A549 (cell line): ENCODE data around the gene RPRD2. TPM values are rescaled to one million over a fixed set of nuclear protein-coding genes. Genes with fewer than 3 reads are reported as not detected.

Source experiments
- ATAC-seq, 2 experiments: fragments of 200-7000 bp in 1 of 2; fragments of >200 bp in 1 of 2; cut with Nextera tagmentation in 1 of 2; cut with Tn5 transposase in 1 of 2; 3 replicates each; pipeline versions ENCODE4 v1.8.0 to v1.9.1; 2018 to 2020; ENCODE audit warnings: mild to moderate bottlenecking in 1 of 2, moderate library complexity in 1 of 2
- CTCF ChIA-PET: fragments of 300-600 bp; sonication (Branson Sonifier 250); formaldehyde crosslinking; extraction: SDS; loops from one replicate; lab custom pipeline; 2021; ENCODE audit warnings: antibody characterized with exemption, inconsistent platforms; lab: Yijun Ruan, JAX
- POLR2A ChIA-PET: fragments of 350-600 bp; formaldehyde crosslinking; extraction: SDS; loops from one replicate; lab custom pipeline; 2021; ENCODE audit warnings: antibody characterized with exemption, inconsistent platforms; lab: Yijun Ruan, JAX
- DNase-seq, 2 experiments: peaks; one replicate each; pipeline versions ENCODE4 v3.0.0 to v3.0.0-alpha.2; 2011 to 2016; ENCODE audit warnings: low read depth in 1 of 2, low spot score in 1 of 2
- FAIRE-seq: peaks from 2 replicates; lab custom pipeline; 2011; peaks lifted over from hg19 to GRCh38; lab: Jason Lieb, UNC
- H3K27ac ChIP-seq, 2 experiments: fragments of >200 bp; sonication (Bioruptor Twin); formaldehyde crosslinking; 3 replicates each; pipeline ENCODE4 v1.5.1; 2016 to 2017
- H3K4me1 ChIP-seq: fragments of >200 bp; sonication (Bioruptor Twin); formaldehyde crosslinking; 3 replicates; pipeline ENCODE4 v1.6.1; 2016
- H3K4me2 ChIP-seq: fragments of >200 bp; sonication (Bioruptor Twin); formaldehyde crosslinking; 3 replicates; pipeline ENCODE4 v1.6.1; 2016
- H3K4me3 ChIP-seq: fragments of >200 bp; sonication (Bioruptor Twin); formaldehyde crosslinking; 3 replicates; pipeline ENCODE4 v1.5.1; 2016
- H3K9me3 ChIP-seq: fragments of >200 bp; sonication (Bioruptor Twin); formaldehyde crosslinking; 3 replicates; pipeline ENCODE4 v1.6.1; 2016
- CBX2 ChIP-seq: fragments of 200-600 bp; sonication (generic); IDR thresholded peaks from 2 replicates; pipeline ENCODE4 v1.6.1; 2016; ENCODE audit warnings: low read depth, mild to moderate bottlenecking, borderline replicate concordance
- CEBPB ChIP-seq, 2 experiments: fragments of >200 bp in 1 of 2; sonication (Bioruptor Twin) in 1 of 2; formaldehyde crosslinking in 1 of 2; IDR thresholded peaks; 2 replicates each; pipeline ENCODE4 v1.6.1; 2012 to 2016
- EHF ChIP-seq: fragments of 250-450 bp; sonication (Bioruptor Pico); IDR thresholded peaks from 2 replicates; pipeline ENCODE4 v1.5.0; 2020; ENCODE audit warnings: mild to moderate bottlenecking
- FOSB ChIP-seq: fragments of 250-450 bp; sonication (Bioruptor Pico); IDR thresholded peaks from 2 replicates; pipeline ENCODE4 v1.5.0; 2020; ENCODE audit warnings: mild to moderate bottlenecking, moderate library complexity
- FOSL2 ChIP-seq, 2 experiments: fragments of 450-650 bp in 1 of 2; fragments of >200 bp in 1 of 2; sonication (Bioruptor Twin) in 1 of 2; formaldehyde crosslinking; IDR thresholded peaks; 2 replicates each; pipeline versions ENCODE4 v1.5.0 to v1.6.1; 2016 to 2020; ENCODE audit warnings: mild to moderate bottlenecking in 1 of 2, moderate library complexity in 1 of 2
- GATA3 ChIP-seq: IDR thresholded peaks from 2 replicates; pipeline ENCODE4 v1.6.1; 2012; ENCODE audit warnings: borderline replicate concordance
- HEYL ChIP-seq: fragments of 250-450 bp; sonication (Bioruptor Pico); IDR thresholded peaks from 2 replicates; pipeline ENCODE4 v1.8.0; 2021; ENCODE audit warnings: mild to moderate bottlenecking, moderate library complexity
- HOXA7 ChIP-seq: fragments of 250-450 bp; sonication (Bioruptor Pico); IDR thresholded peaks from 2 replicates; pipeline ENCODE4 v1.5.0; 2020; ENCODE audit warnings: mild to moderate bottlenecking, moderate library complexity
- HOXB5 ChIP-seq: fragments of 250-450 bp; sonication (Bioruptor Pico); IDR thresholded peaks from 2 replicates; pipeline ENCODE4 v1.5.0; 2020; ENCODE audit warnings: mild to moderate bottlenecking, moderate library complexity
- KDM1A ChIP-seq: fragments of 200-600 bp; sonication (generic); IDR thresholded peaks from 2 replicates; pipeline ENCODE4 v1.6.1; 2016; ENCODE audit warnings: low read depth, mild to moderate bottlenecking
- MAFK ChIP-seq: fragments of 450-650 bp; IDR thresholded peaks from 2 replicates; pipeline ENCODE4 v1.6.1; 2014; ENCODE audit not compliant: partially characterized antibody
- NFE2L2 ChIP-seq: fragments of 150-350 bp; conservative IDR thresholded peaks from 2 replicates; pipeline ENCODE4 v1.6.1; 2014; ENCODE audit warnings: low read length
- PHF8 ChIP-seq: fragments of 200-600 bp; sonication (generic); IDR thresholded peaks from 2 replicates; pipeline ENCODE4 v1.6.1; 2016; ENCODE audit warnings: low read depth, mild to moderate bottlenecking, antibody characterized with exemption, moderate library complexity, borderline replicate concordance
- POLR2AphosphoS2 ChIP-seq: conservative IDR thresholded peaks from 2 replicates; pipeline ENCODE4 v1.6.1; 2012; ENCODE audit warnings: low read length, improper control_type of control experiment, inconsistent platforms
- RCOR1 ChIP-seq: fragments of 150-350 bp; IDR thresholded peaks from 2 replicates; pipeline ENCODE4 v1.6.1; 2014; ENCODE audit warnings: antibody characterized with exemption, low read length, low read depth
- TP53 ChIP-seq: fragments of 250-450 bp; sonication (Bioruptor Pico); IDR thresholded peaks from 2 replicates; pipeline ENCODE4 v1.5.0; 2021; ENCODE audit warnings: mild to moderate bottlenecking, moderate library complexity
- ZFP36 ChIP-seq: fragments of 450-650 bp; IDR thresholded peaks from 2 replicates; pipeline ENCODE4 v1.6.1; 2014; ENCODE audit warnings: borderline replicate concordance; ENCODE audit not compliant: partially characterized antibody
- ZNF302 ChIP-seq: fragments of 250-450 bp; sonication (Bioruptor Pico); IDR thresholded peaks from 2 replicates; pipeline ENCODE4 v1.9.0; 2021; ENCODE audit warnings: inconsistent platforms, mild to moderate bottlenecking, moderate library complexity
- WGBS: methylation state at CpG from one replicate; pipeline ENCODE4 v1.1.6; 2017; ENCODE audit errors: missing lambda C conversion rate; 5-methylcytosine and 5-hydroxymethylcytosine counted together
- polyA plus RNA-seq, 4 experiments: library from polyadenylated mRNA; depleted of rRNA in 3 of 4; stranded (reverse); fragments of >200 nt; fragmentation: RNase III in 1 of 4; extraction: RNeasy Plus Mini Kit Qiagen cat#74134 plus additional on column Dnase treatment in 1 of 4; gene quantifications; 2 replicates in 3 of 4; 3 replicates in 1 of 4; pipeline ENCODE4 v1.2.3, GENCODE V29; 2011 to 2017
- TF ChIP-seq, protein P1 (sequence below): IDR thresholded peaks from 2 replicates; pipeline ENCODE4 v1.6.1; 2012

The RPRD2 gene
- polyA plus RNA-seq, 2 of the 4 experiments (the other 2 are of a cell fraction) = 10.3 to 20.8 TPM

DNA sequence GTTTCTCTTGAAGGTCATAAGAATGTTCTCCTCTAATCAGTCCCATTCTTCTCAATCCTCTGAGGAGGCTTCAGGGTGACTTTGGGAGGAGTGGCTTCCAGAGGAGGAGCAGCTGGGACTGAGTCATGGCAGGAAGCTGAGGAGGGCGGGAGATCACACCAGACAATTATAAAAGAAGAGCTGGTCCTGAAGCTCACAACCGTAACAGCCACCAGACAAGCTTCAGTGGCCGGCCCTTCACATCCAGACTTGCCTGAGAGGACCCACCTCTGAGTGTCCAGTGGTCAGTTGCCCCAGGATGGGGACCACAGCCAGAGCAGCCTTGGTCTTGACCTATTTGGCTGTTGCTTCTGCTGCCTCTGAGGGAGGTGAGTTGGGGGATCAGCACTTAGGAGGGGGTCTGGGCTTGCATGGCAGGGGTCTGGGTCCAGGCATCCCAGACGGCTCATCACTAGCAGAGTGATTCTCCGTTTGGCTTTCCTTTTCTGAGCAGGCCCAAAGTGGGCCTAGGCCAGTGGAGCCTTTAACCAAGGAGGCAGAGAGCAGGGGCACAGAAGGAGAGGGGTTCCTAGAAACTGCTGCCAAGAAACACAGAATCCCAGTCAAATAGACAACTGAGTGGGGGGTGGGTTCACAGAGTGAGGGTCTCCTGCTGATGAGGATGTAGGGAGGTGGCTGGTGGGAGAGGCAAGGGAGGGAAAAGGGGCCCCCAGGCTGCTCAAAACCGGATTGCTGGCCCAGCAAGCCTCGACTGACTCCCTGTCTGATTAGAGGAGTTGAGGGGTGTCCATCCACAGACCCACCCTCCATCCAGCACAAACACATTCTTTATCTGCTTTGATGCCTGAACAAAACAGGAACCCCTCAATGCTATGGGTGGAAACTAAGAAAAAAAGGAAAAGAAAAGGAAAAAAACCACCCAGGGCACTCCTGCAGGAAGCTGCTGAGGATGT is 144.2 kb downstream of the RPRD2 start, which contains the start of gene ECM1:
TSS of gene ECM1 (plus strand) at position 198 of the 953 bp plus-strand sequence. CDS start at position 299, 101 bp downstream.
- TF ChIP-seq PHF8 (no peak), FOSL2 (IDR thresholded peaks at IDR 0.05) (no peak), FOSL2 (CRISPR knock-in tag; IDR thresholded peaks at IDR 0.05) (0 out of 2 replicates have a peak, but pooled peaks have one; percentile 19)
- Histone ChIP-seq H3K27ac (peak within 1 kb of the TSS in 1 of 2 experiments; percentile 56; a peak in 3 of 6 replicates), H3K9me3 (no peaks in the 10 kb centered on the region), H3K4me2 (peak within 1 kb of the TSS; percentile 35; the same call in 1 of the 3 replicates), H3K4me3 (no peak within 1 kb of the TSS), H3K4me1 (peaks cover 9% of the 10 kb centered on the region)
- peak; percentile 64 to 74; a peak in 5 of 6 replicates for ATAC-seq
- CTCF ChIA-PET = interaction anchor here (1.4 to 12.4 kb wide), 4 partner anchors 9 to 24 kb away, joined by 5 to 114 read pairs (median 6); no protein-coding TSS in a partner anchor
- WGBS = 58% methylated on average over 7 of the region's 7 CpGs
- POLR2A ChIA-PET = interaction anchor here (1.0 kb wide), 1 partner anchor 21 kb away, joined by 3 read pairs; no protein-coding TSS in a partner anchor
- no peak for FAIRE-seq
- peak; percentile 33 to 59 for DNase-seq

DNA sequence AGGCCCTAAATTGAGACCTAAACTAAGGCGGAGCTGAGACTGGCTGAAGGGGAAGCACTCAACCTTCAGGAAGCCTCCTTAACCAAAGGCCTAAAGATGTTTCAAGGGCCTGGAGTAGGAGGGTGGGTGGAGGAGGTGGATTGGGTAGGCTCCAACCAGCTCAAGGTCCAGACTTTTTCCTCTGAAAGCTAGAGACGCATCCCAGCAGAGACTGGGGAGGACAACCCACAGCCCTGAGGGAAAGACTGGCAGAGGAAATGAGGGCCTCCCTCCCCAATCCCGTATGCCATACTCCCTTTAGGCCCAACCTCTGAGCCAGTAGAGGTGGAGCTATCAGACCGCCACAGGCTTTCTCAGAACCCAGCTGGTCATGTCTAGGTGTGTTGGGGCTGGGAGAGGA is 145.0 kb downstream of the RPRD2 start:
- CTCF ChIA-PET = interaction anchor here (1.4 to 12.4 kb wide), 2 partner anchors 13 to 23 kb away, joined by 5 to 114 read pairs; no protein-coding TSS in a partner anchor
- POLR2A ChIA-PET = no interaction called here
- peak in 1 of 2 experiments; percentile 8; a peak in 1 of 6 replicates for ATAC-seq
- TF ChIP-seq HOXB5 (no peak), HOXA7 (no peak), CEBPB (IDR thresholded peaks at IDR 0.05) (no peak), MAFK (no peak), HEYL (CRISPR knock-in tag) (no peak)
- TF ChIP-seq, protein P1, sequence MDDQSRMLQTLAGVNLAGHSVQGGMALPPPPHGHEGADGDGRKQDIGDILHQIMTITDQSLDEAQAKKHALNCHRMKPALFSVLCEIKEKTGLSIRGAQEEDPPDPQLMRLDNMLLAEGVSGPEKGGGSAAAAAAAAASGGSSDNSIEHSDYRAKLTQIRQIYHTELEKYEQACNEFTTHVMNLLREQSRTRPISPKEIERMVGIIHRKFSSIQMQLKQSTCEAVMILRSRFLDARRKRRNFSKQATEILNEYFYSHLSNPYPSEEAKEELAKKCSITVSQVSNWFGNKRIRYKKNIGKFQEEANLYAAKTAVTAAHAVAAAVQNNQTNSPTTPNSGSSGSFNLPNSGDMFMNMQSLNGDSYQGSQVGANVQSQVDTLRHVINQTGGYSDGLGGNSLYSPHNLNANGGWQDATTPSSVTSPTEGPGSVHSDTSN = no peak
- peaks cover 13% of the 10 kb centered on the region for H3K4me1 ChIP-seq
- no peak for DNase-seq
- FAIRE-seq = no peak
- no peaks in the 10 kb centered on the region for H3K9me3 ChIP-seq
- H3K27ac ChIP-seq = no peak overlapping the region
- H3K4me3 ChIP-seq = no peak overlapping the region
- 88% methylated on average over 4 of the region's 4 CpGs for WGBS
- H3K4me2 ChIP-seq = no peak overlapping the region

DNA sequence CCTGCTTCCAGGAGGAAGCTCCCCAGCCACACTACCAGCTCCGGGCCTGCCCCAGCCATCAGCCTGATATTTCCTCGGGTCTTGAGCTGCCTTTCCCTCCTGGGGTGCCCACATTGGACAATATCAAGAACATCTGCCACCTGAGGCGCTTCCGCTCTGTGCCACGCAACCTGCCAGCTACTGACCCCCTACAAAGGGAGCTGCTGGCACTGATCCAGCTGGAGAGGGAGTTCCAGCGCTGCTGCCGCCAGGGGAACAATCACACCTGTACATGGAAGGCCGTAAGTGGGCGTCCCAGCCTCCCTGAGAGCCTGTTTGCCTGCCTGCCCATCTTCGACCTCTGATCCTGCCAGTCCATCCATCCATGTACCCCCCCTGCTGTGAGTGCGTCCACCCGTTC is 147.6 kb downstream of the RPRD2 start:
- Histone ChIP-seq H3K9me3 (no peaks in the 10 kb centered on the region), H3K4me3 (no peak overlapping the region), H3K4me2 (no peak overlapping the region), H3K4me1 (peaks cover 22% of the 10 kb centered on the region), H3K27ac (no peak overlapping the region)
- no peak for TF ChIP-seq EHF (CRISPR knock-in tag)
- TF ChIP-seq HOXA7 = no peak
- no peak for TF ChIP-seq CEBPB (IDR thresholded peaks at IDR 0.05)
- no peak for TF ChIP-seq FOSB (CRISPR knock-in tag)
- no peak for TF ChIP-seq ZFP36
- TF ChIP-seq PHF8 = no peak
- no peak for TF ChIP-seq ZNF302 (CRISPR knock-in tag)
- TF ChIP-seq NFE2L2 = no peak
- no peak for TF ChIP-seq GATA3
- TF ChIP-seq TP53 (CRISPR knock-in tag) = no peak
- no peak for TF ChIP-seq POLR2AphosphoS2
- no peak for TF ChIP-seq KDM1A
- TF ChIP-seq RCOR1 = no peak
- TF ChIP-seq CBX2 = no peak
- WGBS = 88% methylated on average over 12 of the region's 12 CpGs
- CTCF ChIA-PET = interaction anchor here (0.9 to 12.4 kb wide), 6 partner anchors 9 to 302 kb away, joined by 3 to 114 read pairs (median 4); no protein-coding TSS in a partner anchor
- DNase-seq (no peak), FAIRE-seq (no peak), ATAC-seq (no peak)
- POLR2A ChIA-PET = no interaction called here
